Measurements from ENCODE around the gene IL1F10.
"Not testable (repeated sequence)": the region's sequence is repeated elsewhere in the genome, so short reads cannot be mapped to it uniquely, and the experiment has no call there.

The IL1F10 gene

GRCh38 chr2:113093613-113093977 lies 25.8 kb downstream of the IL1F10 start (continued):
- no peak for TF ChIP-seq ARNTL (CRISPR knock-in tag; IDR thresholded peaks at IDR 0.05; ENCODE audit: borderline replicate concordance, low read depth)
- TF ChIP-seq GLIS3 (CRISPR knock-in tag; IDR thresholded peaks at IDR 0.05) = no peak

GRCh38 chr2:113096306-113096705 lies 28.5 kb downstream of the IL1F10 start:
- not testable (repeated sequence) for ATAC-seq

- ATAC-seq = not testable (repeated sequence)
Measured at GRCh38 chr2:113096842-113097618, 29.3 kb downstream of the IL1F10 start.

DNA sequence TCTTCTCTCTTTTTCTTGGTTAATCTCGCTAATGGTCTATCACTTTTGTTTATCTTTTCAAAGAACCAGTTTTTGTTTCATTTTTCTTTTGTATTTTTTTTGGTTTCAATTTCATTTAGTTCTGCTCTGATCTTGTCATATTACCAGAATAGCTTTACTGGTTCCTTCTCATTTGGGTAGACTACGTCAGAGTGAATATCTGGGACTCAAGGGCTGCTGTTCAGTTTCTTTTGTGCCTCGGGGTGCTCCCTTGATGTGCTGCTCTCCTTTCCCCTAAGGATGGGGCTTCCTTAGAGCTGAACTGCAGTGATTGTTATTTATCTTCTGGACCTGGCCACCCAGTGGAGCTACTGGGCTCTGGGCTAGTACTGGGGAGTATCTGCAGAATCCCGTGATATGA lies 30.3 kb downstream of the IL1F10 start:
- TF ChIP-seq GLIS3 (CRISPR knock-in tag; IDR thresholded peaks at IDR 0.05) (no peak), ESRRG (CRISPR knock-in tag; IDR thresholded peaks at IDR 0.05) (no peak), POU6F1 (CRISPR knock-in tag; IDR thresholded peaks at IDR 0.05; ENCODE audit: borderline replicate concordance, low read depth) (no peak), SNAI2 (CRISPR knock-in tag; IDR thresholded peaks at IDR 0.05) (no peak), BACH2 (CRISPR knock-in tag; IDR thresholded peaks at IDR 0.05; ENCODE audit: borderline replicate concordance) (no peak), RARB (CRISPR knock-in tag; IDR thresholded peaks at IDR 0.05) (no peak), ISL1 (CRISPR knock-in tag; IDR thresholded peaks at IDR 0.05) (no peak), TCF4 (CRISPR knock-in tag; IDR thresholded peaks at IDR 0.05; ENCODE audit: borderline replicate concordance) (no peak), ZNF8 (CRISPR knock-in tag; IDR thresholded peaks at IDR 0.05) (no peak)
- no peak for ATAC-seq

DNA sequence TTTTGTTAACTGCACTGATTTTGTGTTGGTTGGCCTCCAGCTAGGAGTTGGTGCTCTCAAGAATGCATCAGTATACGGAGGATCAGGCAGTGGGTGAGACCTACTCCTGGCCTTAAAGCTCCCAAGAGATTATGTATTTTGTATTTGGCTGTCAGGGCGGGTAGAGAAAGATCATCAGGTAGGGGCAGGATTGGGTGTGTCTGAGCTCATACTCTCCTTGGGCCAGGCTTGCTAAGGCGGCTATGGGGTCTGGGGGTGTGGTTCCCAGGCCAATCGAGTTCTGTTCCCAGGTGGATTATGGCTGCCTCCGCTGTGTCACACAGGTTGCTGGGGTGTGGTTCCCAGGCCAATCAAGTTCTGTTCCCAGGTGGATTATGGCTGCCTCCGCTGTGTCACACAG lies 30.8 kb downstream of the IL1F10 start:
- no peak for ATAC-seq
- TF ChIP-seq, protein P1, sequence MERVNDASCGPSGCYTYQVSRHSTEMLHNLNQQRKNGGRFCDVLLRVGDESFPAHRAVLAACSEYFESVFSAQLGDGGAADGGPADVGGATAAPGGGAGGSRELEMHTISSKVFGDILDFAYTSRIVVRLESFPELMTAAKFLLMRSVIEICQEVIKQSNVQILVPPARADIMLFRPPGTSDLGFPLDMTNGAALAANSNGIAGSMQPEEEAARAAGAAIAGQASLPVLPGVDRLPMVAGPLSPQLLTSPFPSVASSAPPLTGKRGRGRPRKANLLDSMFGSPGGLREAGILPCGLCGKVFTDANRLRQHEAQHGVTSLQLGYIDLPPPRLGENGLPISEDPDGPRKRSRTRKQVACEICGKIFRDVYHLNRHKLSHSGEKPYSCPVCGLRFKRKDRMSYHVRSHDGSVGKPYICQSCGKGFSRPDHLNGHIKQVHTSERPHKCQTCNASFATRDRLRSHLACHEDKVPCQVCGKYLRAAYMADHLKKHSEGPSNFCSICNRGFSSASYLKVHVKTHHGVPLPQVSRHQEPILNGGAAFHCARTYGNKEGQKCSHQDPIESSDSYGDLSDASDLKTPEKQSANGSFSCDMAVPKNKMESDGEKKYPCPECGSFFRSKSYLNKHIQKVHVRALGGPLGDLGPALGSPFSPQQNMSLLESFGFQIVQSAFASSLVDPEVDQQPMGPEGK (CRISPR knock-in tag; IDR thresholded peaks at IDR 0.05; ENCODE audit: borderline replicate concordance) = no peak
- TF ChIP-seq ZFP30 (CRISPR knock-in tag; IDR thresholded peaks at IDR 0.05) (no peak), ZNF70 (CRISPR knock-in tag; IDR thresholded peaks at IDR 0.05) (no peak), SNAI2 (CRISPR knock-in tag; IDR thresholded peaks at IDR 0.05) (no peak), ESRRG (CRISPR knock-in tag; IDR thresholded peaks at IDR 0.05) (no peak), RARB (CRISPR knock-in tag; IDR thresholded peaks at IDR 0.05) (no peak), OSR1 (CRISPR knock-in tag; IDR thresholded peaks at IDR 0.05) (no peak), BACH2 (CRISPR knock-in tag; IDR thresholded peaks at IDR 0.05; ENCODE audit: borderline replicate concordance) (no peak), ZC3H10 (CRISPR knock-in tag; IDR thresholded peaks at IDR 0.05) (no peak), PPARA (CRISPR knock-in tag; IDR thresholded peaks at IDR 0.05; ENCODE audit: borderline replicate concordance) (no peak), ARNTL (CRISPR knock-in tag; IDR thresholded peaks at IDR 0.05; ENCODE audit: borderline replicate concordance, low read depth) (no peak), ZFP3 (CRISPR knock-in tag; IDR thresholded peaks at IDR 0.05) (no peak), POU6F1 (CRISPR knock-in tag; IDR thresholded peaks at IDR 0.05; ENCODE audit: borderline replicate concordance, low read depth) (no peak)
- TF ChIP-seq, protein P2, sequence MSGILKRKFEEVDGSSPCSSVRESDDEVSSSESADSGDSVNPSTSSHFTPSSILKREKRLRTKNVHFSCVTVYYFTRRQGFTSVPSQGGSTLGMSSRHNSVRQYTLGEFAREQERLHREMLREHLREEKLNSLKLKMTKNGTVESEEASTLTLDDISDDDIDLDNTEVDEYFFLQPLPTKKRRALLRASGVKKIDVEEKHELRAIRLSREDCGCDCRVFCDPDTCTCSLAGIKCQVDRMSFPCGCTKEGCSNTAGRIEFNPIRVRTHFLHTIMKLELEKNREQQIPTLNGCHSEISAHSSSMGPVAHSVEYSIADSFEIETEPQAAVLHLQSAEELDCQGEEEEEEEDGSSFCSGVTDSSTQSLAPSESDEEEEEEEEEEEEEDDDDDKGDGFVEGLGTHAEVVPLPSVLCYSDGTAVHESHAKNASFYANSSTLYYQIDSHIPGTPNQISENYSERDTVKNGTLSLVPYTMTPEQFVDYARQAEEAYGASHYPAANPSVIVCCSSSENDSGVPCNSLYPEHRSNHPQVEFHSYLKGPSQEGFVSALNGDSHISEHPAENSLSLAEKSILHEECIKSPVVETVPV (CRISPR knock-in tag; IDR thresholded peaks at IDR 0.05) = no peak

- no peak for ATAC-seq
- TF ChIP-seq ZFP3 (CRISPR knock-in tag; IDR thresholded peaks at IDR 0.05) = no peak
- TF ChIP-seq TSHZ2 (CRISPR knock-in tag; IDR thresholded peaks at IDR 0.05) = no peak
- TF ChIP-seq ZNF8 (CRISPR knock-in tag; IDR thresholded peaks at IDR 0.05) = no peak
- TF ChIP-seq, protein P3, sequence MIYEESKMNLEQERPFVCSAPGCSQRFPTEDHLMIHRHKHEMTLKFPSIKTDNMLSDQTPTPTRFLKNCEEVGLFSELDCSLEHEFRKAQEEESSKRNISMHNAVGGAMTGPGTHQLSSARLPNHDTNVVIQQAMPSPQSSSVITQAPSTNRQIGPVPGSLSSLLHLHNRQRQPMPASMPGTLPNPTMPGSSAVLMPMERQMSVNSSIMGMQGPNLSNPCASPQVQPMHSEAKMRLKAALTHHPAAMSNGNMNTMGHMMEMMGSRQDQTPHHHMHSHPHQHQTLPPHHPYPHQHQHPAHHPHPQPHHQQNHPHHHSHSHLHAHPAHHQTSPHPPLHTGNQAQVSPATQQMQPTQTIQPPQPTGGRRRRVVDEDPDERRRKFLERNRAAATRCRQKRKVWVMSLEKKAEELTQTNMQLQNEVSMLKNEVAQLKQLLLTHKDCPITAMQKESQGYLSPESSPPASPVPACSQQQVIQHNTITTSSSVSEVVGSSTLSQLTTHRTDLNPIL (CRISPR knock-in tag; IDR thresholded peaks at IDR 0.05; ENCODE audit: low read depth) = no peak
- no peak for TF ChIP-seq CSDC2 (CRISPR knock-in tag; IDR thresholded peaks at IDR 0.05)
- TF ChIP-seq GLIS3 (CRISPR knock-in tag; IDR thresholded peaks at IDR 0.05) = no peak
- no peak for TF ChIP-seq TOX (CRISPR knock-in tag; IDR thresholded peaks at IDR 0.05; ENCODE audit: borderline replicate concordance)
- TF ChIP-seq SNAI2 (CRISPR knock-in tag; IDR thresholded peaks at IDR 0.05) = no peak
- no peak for TF ChIP-seq ZNF70 (CRISPR knock-in tag; IDR thresholded peaks at IDR 0.05)
- TF ChIP-seq ZC3H10 (CRISPR knock-in tag; IDR thresholded peaks at IDR 0.05) = no peak
- TF ChIP-seq ESRRG (CRISPR knock-in tag; IDR thresholded peaks at IDR 0.05) = no peak
Measured at GRCh38 chr2:113102133-113102532, 34.4 kb downstream of the IL1F10 start.

Measured in SK-N-SH treated with all-trans-retinoic acid at 6 μM for 48 hours (cell line).